HG03565 (cell line): ENCODE data around the gene NBAS.
"Not testable (repeated sequence)": the region's sequence is repeated elsewhere in the genome, so short reads cannot be mapped to it uniquely, and the experiment has no call there.

Experiments used
- ATAC-seq: cut with Tn5 transposase; IDR thresholded peaks from one replicate; pipeline ENCODE4 v1.9.1; 2021; ENCODE audit warnings: mild to moderate bottlenecking, moderate library complexity; ENCODE audit not compliant: unreplicated experiment

Gene NBAS

DNA sequence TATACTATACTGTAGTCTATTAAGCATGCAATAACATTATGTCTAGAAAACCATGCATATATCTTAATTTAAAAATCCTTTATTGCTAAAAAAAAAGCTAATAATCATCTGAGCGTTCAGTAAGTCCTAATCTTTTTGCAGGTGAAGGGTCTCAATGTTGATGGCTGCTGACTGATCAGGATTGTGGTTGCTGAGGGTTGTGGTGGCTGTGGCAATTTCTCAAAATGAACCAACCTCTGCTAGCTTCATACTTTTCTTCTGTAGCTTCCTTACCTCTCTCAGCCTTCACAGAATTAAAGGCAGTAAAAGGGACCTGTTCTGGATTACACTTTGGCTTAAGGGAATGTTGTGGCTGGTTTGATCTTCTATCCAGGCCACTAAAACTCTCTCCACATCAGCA lies 235.8 kb downstream of the NBAS start:
- no peak for ATAC-seq

DNA sequence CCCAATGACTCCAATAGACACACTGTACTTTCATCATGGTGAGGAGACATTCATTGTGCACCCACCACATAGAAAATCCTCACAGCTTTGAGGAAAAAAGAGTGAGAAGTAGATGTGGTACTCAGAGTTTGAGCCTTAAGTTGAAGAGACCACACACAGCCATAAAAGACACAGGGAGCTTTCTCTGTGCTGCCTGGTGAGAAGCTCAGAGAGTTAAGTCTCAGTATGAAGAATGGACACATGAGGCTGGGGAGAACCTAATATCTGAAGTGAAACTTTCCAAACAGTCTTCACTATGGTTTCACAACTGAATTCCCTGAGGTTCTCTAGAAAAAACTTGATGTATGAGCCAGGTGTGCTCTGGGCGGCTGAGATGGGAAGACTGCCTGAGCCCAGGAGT lies 237.9 kb downstream of the NBAS start:
- no peak for ATAC-seq

- not testable (repeated sequence) for ATAC-seq
Measured at GRCh38 chr2:15321481-15321880, 239.7 kb downstream of the NBAS start.

GRCh38 chr2:15316370-15316814 lies 244.7 kb downstream of the NBAS start:
- no peak for ATAC-seq

GRCh38 chr2:15315411-15315810 lies 245.7 kb downstream of the NBAS start:
- ATAC-seq: no peak

GRCh38 chr2:15313657-15314056 lies 247.5 kb downstream of the NBAS start:
- ATAC-seq: peak; percentile 75

GRCh38 chr2:15311926-15312325 lies 249.2 kb downstream of the NBAS start:
- no peak for ATAC-seq

DNA sequence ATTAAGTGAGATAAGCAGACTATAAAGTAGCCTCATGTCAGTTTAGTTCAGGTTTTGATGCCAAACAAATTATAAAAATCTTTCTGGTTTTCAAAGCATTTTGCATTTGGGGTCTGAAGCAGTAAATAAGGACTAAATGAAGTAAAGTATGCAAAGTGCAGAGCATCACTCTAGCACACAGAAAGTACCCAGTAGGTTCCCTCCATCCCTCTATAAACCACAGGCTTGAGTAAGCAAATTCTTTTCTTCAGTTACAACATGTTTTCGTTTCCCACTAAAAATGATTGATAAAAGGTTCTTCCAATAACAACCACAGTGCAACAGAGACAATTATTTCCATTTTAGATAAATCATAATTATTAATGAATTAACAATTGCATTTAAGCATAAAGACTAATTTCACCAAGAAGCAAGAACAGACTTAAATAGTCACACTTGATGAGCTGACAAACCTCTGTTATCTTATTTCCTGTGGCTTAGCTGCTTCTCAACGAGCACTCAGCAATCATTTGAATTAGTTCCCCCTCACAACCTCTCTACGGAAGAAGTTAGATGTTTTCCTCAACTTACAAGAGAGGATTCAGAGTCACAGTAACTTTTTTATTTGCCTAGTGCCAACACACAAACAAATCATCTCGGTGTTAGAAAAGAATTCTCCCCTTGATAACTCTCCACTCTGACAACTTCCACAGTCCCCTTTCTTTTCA lies 249.8 kb downstream of the NBAS start:
- peak; percentile 66 for ATAC-seq

GRCh38 chr2:15307526-15307925 lies 253.6 kb downstream of the NBAS start:
- ATAC-seq: no peak

DNA sequence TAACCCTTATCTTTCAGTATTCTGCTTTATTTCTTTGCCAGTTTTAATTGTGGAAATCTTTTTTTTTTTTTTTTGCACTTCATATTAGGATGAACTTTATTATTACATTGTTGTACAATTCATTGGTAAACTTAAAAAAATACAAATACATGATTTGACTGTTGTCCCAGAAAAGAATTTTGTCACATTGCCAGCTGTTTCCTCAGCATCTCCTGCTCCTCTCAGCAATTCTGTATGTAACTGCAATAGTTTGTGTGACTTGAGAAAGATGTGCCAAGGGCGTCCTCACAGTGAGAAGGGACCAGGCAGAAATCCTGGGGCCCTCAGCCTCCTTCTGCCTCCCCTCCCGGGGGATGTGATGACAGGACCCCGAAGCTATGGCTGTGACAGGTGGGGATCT lies 254.4 kb downstream of the NBAS start:
- no peak for ATAC-seq

DNA sequence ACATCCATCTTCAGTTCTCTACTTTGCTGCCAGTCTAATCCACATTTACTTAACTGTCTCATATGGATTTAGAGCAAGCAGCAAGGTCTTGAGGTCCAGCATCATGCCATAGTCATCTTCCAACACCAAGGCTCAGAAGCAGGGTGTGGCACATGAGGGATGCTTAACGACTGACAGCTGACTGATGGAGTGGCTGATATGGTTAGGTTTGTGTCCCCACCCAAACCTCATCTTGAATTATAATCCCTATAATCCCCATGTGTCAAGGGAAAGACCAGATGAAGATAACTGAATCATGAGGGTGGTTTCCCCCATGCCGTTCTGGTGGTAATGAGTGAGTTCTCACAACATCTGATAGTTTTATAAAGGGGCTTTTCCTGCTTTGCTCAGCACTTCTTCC lies 257.3 kb downstream of the NBAS start:
- ATAC-seq: no peak

GRCh38 chr2:15302154-15302553 lies 259.0 kb downstream of the NBAS start:
- no peak for ATAC-seq

- no peak for ATAC-seq
Measured at GRCh38 chr2:15300624-15301573, 260.2 kb downstream of the NBAS start.

GRCh38 chr2:15299904-15300520 lies 261.1 kb downstream of the NBAS start:
- ATAC-seq: no peak

DNA sequence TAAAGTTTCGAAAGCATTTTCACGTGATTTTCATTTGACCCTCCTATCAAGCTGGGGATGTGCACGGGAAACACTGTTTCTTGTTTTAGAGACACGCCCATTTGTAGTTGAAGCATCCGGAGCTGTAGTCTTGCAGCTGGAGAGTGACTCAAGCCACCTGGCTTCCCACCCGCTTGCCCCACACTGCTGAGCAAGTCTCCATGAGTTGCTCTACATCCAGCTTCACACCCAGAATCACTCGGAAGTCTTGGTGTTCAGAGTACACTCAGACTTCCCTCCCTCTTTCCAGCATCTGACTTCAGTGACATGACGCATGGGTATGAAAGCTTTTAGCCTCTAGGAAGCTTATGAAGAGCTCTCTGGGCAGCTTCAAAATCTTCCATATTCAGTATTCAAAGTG lies 262.4 kb downstream of the NBAS start:
- no peak for ATAC-seq

- no peak for ATAC-seq
Measured at GRCh38 chr2:15293262-15293937, 267.7 kb downstream of the NBAS start.

DNA sequence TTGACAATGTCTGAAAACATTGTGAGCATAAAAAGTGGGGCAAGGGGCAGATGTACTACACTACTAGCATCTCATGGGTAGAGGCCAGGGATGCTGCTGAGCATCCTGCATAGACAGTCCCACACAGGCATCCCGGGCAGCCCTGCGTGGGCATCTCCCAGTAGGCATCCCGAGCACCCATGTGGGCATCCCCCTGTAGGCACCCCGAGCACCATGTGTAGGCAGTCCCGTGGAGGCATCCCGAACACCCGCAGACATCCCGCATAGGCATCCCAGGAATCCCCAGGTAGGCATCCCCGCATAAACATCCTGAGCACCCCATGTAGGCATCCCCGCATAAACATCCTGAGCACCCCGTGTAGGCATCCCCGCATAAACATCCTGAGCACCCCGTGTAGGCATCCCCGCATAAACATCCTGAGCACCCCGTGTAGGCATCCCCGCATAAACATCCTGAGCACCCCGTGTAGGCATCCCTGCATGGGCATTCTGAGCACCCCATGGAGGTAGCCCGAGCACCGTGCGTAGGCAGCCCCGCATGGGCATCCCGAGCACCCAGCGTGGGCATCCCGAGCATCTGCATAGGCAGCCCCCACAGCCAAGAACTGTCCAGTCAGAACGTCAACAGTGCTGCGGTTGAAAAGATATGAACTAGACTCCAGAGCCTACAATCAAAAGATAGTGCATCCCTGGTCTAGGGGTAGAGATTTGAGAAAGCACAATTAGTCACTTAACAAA lies 273.5 kb downstream of the NBAS start:
- ATAC-seq: no peak

DNA sequence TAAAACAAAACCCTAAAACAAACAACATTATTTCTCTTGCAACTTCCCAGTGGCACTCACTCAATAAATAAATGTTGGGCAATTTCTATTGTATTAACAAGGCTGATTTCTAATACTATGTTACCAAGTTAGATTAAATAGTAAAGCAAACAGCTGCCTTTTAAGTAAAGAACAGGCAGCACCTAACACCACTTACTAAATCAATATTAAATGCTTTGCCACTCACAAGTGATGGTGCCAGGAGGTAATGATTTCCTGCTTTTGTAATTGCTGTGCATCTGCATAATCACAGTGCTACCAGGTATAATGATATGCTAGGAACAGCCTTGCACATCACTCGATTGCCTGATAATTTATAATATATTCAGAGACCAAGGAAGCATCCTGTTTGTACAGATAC lies 276.5 kb downstream of the NBAS start:
- no peak for ATAC-seq

DNA sequence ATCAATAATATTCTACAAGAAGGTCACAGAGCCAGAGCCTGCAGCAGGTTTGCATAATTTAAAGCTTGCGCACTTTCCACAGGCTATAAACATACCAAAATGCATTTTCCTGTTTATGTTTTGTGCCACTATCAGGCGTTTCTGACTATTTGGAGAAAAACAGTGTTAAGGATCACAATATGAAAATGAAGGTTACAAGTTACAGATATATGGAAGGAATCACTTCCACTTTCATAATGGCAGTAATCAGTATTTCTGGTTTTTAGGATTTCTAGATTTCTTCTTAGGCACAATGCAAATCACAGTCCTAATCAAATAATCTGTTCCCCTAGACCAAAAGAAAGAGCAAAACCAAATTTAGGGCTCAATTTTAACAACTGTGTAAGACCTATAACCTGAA lies 279.5 kb downstream of the NBAS start:
- ATAC-seq: no peak

GRCh38 chr2:15279201-15279876 lies 281.8 kb downstream of the NBAS start:
- ATAC-seq: no peak
